H7 (cell line): ENCODE measurements around the gene CX3CR1. TPM values are rescaled to one million over a fixed set of nuclear protein-coding genes. Genes with fewer than 3 reads are reported as not detected.

Source experiments
- total RNA-seq: library from RNA; depleted of rRNA; stranded (reverse); fragments of >200 nt; shearing (Covaris generic); gene quantifications from 2 replicates; pipeline ENCODE4 v1.2.3, GENCODE V29; 2014; rRNA removed

Gene CX3CR1
- total RNA-seq, 1 experiment from 2014 or later, result 0.03 TPM

Other genes starting within 250 kb of the CX3CR1 start
- gene SCN11A, start 228.1 kb downstream of the CX3CR1 start, total RNA-seq, result 0.10 and 0.11 TPM in 2 replicates
- gene WDR48, start 228.0 kb downstream of the CX3CR1 start, total RNA-seq, result 31.7 and 43.6 TPM in 2 replicates
- gene GORASP1, start 172.4 kb downstream of the CX3CR1 start, total RNA-seq, result 45.6 and 46.9 TPM in 2 replicates
- 0.90 and 2.7 TPM in 2 replicates for gene TTC21A, start 172.4 kb downstream of the CX3CR1 start, total RNA-seq
- 13.4 and 16.5 TPM in 2 replicates for gene CSRNP1, start 126.4 kb downstream of the CX3CR1 start, total RNA-seq
- not detected in 2 replicates for gene XIRP1, start 87.4 kb downstream of the CX3CR1 start, total RNA-seq
- gene CCR8, start 49.7 kb upstream of the CX3CR1 start, total RNA-seq, result 0.15 TPM in 1 of 2 replicates, not detected in the other
- gene SLC25A38, start 103.3 kb upstream of the CX3CR1 start, total RNA-seq, result 45.1 and 50.7 TPM in 2 replicates
- gene RPSA, start 126.7 kb upstream of the CX3CR1 start, total RNA-seq, result 3,033 and 3,141 TPM in 2 replicates
- 0.48 and 1.0 TPM in 2 replicates for gene MOBP, start 187.6 kb upstream of the CX3CR1 start, total RNA-seq